ENCODE results near the gene MRPS18C.

DNA sequence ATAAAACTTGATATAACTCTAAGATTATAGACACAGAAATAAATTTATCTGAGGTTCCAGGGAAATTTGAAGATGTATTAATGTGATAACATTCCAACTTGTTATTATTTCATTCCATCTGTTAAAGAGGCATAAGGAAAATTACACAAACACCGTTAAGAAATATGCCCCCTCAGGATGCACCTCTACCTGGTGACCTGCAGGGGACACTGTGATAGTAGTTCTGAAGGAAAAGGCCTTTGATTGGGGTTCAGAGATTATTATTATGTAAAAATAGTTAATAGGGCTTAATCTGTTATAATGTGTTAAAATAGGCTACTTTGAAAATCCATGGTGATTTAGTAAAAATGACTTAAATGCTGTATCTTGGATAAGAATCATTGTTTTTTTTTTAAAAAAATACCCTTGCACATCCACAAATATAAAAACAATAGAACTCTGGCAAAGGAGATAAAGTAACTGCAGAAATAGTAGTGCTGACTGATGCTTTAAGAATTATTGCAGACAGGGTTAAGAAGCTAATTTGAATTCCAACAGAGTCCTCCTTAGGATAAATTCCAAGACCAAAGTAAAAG, 35.1 kb downstream of the MRPS18C start:
- peak; percentile 82 for TF ChIP-seq CTCF (IDR thresholded peaks at IDR 0.05; ENCODE audit: borderline replicate concordance, extremely low read depth, low read length, poor library complexity, severe bottlenecking)
- no peak for TF ChIP-seq EZH2 (IDR thresholded peaks at IDR 0.05; ENCODE audit: borderline replicate concordance, low read depth, low read length, severe bottlenecking)

All from DND-41 (cell line).